GM23338 (cell line): ENCODE data around the gene TPSAB1. TPM values are rescaled to one million over a fixed set of nuclear protein-coding genes. Genes with fewer than 3 reads are reported as not detected.

ENCODE experiments used
- ATAC-seq: fragments of 200-7000 bp; cut with Tn5 transposase; 3 replicates; pipeline ENCODE4 v1.9.1; 2020
- DNase-seq: peaks from one replicate; pipeline ENCODE4 v3.0.0-alpha.2; 2015; ENCODE audit warnings: low spot score
- H2AFZ ChIP-seq: fragments of 200-600 bp; sonication (generic); 2 replicates; pipeline ENCODE4 v1.8.0; 2016; ENCODE audit warnings: antibody characterized with exemption, mild to moderate bottlenecking, moderate library complexity
- H3F3A ChIP-seq: fragments of 200-600 bp; sonication (generic); replicated peaks from 2 replicates; pipeline ENCODE4 v1.8.0; 2017; ENCODE audit warnings: antibody characterized with exemption, mixed run types, low read depth
- H3K27ac ChIP-seq: fragments of 200-600 bp; sonication (generic); 2 replicates; pipeline ENCODE4 v1.6.1; 2016; ENCODE audit warnings: low read depth
- H3K27me3 ChIP-seq: fragments of 200-600 bp; sonication (generic); 2 replicates; pipeline ENCODE4 v1.8.0; 2016; ENCODE audit warnings: mild to moderate bottlenecking, mixed run types, moderate library complexity; ENCODE audit not compliant: insufficient read depth
- H3K36me3 ChIP-seq: fragments of 200-600 bp; sonication (generic); 2 replicates; pipeline ENCODE4 v1.8.0; 2016; ENCODE audit warnings: mild to moderate bottlenecking; ENCODE audit not compliant: insufficient read depth
- H3K4me1 ChIP-seq: fragments of 200-600 bp; sonication (generic); 2 replicates; pipeline ENCODE4 v1.8.0; 2016; ENCODE audit warnings: mild to moderate bottlenecking, moderate library complexity; ENCODE audit not compliant: insufficient read depth
- H3K4me2 ChIP-seq: fragments of 200-600 bp; sonication (generic); 2 replicates; pipeline ENCODE4 v1.7.1; 2017; ENCODE audit warnings: mixed run types
- H3K4me3 ChIP-seq: fragments of 200-600 bp; sonication (generic); 2 replicates; pipeline ENCODE4 v1.6.1; 2016; ENCODE audit warnings: mixed run types
- H3K79me2 ChIP-seq: fragments of 200-600 bp; sonication (generic); replicated peaks from 2 replicates; pipeline ENCODE4 v1.8.0; 2017; ENCODE audit warnings: mild to moderate bottlenecking; ENCODE audit not compliant: insufficient read depth
- H3K9me2 ChIP-seq: fragments of 200-600 bp; sonication (generic); 2 replicates; pipeline ENCODE4 v1.8.0; 2017; ENCODE audit not compliant: insufficient read depth
- H4K20me1 ChIP-seq: fragments of 200-600 bp; sonication (generic); replicated peaks from 2 replicates; pipeline ENCODE4 v1.8.0; 2017; ENCODE audit warnings: mild to moderate bottlenecking; ENCODE audit not compliant: insufficient read depth
- H3K27ac Mint-ChIP-seq: 2 replicates; pipeline ENCODE4 v1.8.0; 2020; ENCODE audit warnings: inconsistent platforms, mild to moderate bottlenecking, moderate library complexity, mixed read lengths
- H3K27me3 Mint-ChIP-seq: 3 replicates; pipeline ENCODE4 v1.8.0; 2022; ENCODE audit warnings: low read depth, mild to moderate bottlenecking, moderate library complexity, mixed read lengths, inconsistent platforms; ENCODE audit not compliant: insufficient read depth, poor library complexity
- H3K36me3 Mint-ChIP-seq: 3 replicates; pipeline ENCODE4 v1.8.0; 2021; ENCODE audit warnings: low read depth, mild to moderate bottlenecking, inconsistent platforms, moderate library complexity, mixed read lengths
- H3K4me1 Mint-ChIP-seq: 3 replicates; pipeline ENCODE4 v1.8.0; 2020; ENCODE audit warnings: mild to moderate bottlenecking, inconsistent platforms, mixed read lengths
- H3K4me3 Mint-ChIP-seq: 3 replicates; pipeline ENCODE4 v1.8.0; 2021; ENCODE audit warnings: moderate library complexity, mild to moderate bottlenecking, inconsistent platforms, mixed read lengths
- H3K9me3 Mint-ChIP-seq: 3 replicates; pipeline ENCODE4 v1.8.0; 2020; ENCODE audit warnings: moderate library complexity, mild to moderate bottlenecking, inconsistent platforms, mixed read lengths
- CREB1 ChIP-seq: fragments of 250-450 bp; sonication (Bioruptor Pico); IDR thresholded peaks from 2 replicates; pipeline ENCODE4 v1.5.0; 2020; ENCODE audit warnings: low read depth, mild to moderate bottlenecking, moderate library complexity
- CTCF ChIP-seq, 2 experiments: fragments of 200-600 bp in 1 of 2; sonication (generic) in 1 of 2; conservative IDR thresholded peaks; 2 replicates each; pipeline versions ENCODE4 v1.5.1 to v1.6.1; 2016 to 2017; ENCODE audit warnings: antibody characterized with exemption in 2 of 2, low read depth in 2 of 2, mild to moderate bottlenecking in 2 of 2, moderate library complexity in 1 of 2
- EZH2 ChIP-seq: fragments of 200-600 bp; sonication (generic); IDR thresholded peaks from one replicate; pipeline ENCODE4 v1.8.0; 2017; ENCODE audit warnings: antibody characterized with exemption, mild to moderate bottlenecking, low read depth; ENCODE audit not compliant: unreplicated experiment
- EZH2phosphoT487 ChIP-seq: fragments of 200-600 bp; sonication (generic); IDR thresholded peaks from one replicate; pipeline ENCODE4 v1.8.1; 2018; ENCODE audit warnings: antibody characterized with exemption; ENCODE audit not compliant: unreplicated experiment
- JUNB ChIP-seq: IDR thresholded peaks from one replicate; pipeline ENCODE4 v1.6.1; 2016; ENCODE audit warnings: antibody characterized with exemption; ENCODE audit not compliant: unreplicated experiment
- NANOG ChIP-seq: IDR thresholded peaks from 2 replicates; pipeline ENCODE4 v1.6.1; 2016; ENCODE audit warnings: antibody characterized with exemption, borderline replicate concordance
- POLR2AphosphoS5 ChIP-seq: IDR thresholded peaks from 2 replicates; pipeline ENCODE4 v1.6.1; 2016; ENCODE audit warnings: antibody characterized with exemption, low read depth
- REST ChIP-seq: IDR thresholded peaks from one replicate; pipeline ENCODE4 v1.6.1; 2018; ENCODE audit warnings: antibody characterized with exemption; ENCODE audit not compliant: unreplicated experiment
- STAT1 ChIP-seq: IDR thresholded peaks from one replicate; pipeline ENCODE4 v1.6.1; 2016; ENCODE audit warnings: antibody characterized with exemption; ENCODE audit not compliant: unreplicated experiment
- ZNF114 ChIP-seq: fragments of 250-450 bp; sonication (Bioruptor Pico); IDR thresholded peaks from 2 replicates; pipeline ENCODE4 v1.5.0; 2020; ENCODE audit warnings: mild to moderate bottlenecking, moderate library complexity
- ZNF331 ChIP-seq: fragments of 250-450 bp; sonication (Bioruptor Pico); IDR thresholded peaks from 2 replicates; pipeline ENCODE4 v1.5.0; 2020; ENCODE audit warnings: low read depth, mild to moderate bottlenecking, moderate library complexity
- ZNF462 ChIP-seq: fragments of 250-450 bp; sonication (Bioruptor Pico); IDR thresholded peaks from 2 replicates; pipeline ENCODE4 v1.5.0; 2020; ENCODE audit warnings: mild to moderate bottlenecking, moderate library complexity
- polyA plus RNA-seq: library from polyadenylated mRNA; unstranded; fragments of >200 nt; fragmentation: Nextera tagmentation; extraction: Ambion mirVana; gene quantifications from 2 replicates; pipeline ENCODE4 v1.2.1, GENCODE V29; 2016
- total RNA-seq: library from RNA; depleted of rRNA; stranded (reverse); fragments of >200 nt; shearing (Covaris generic); gene quantifications from 2 replicates; pipeline ENCODE4 v1.2.3, GENCODE V29; 2014
- TF ChIP-seq, protein P1 (sequence below): IDR thresholded peaks from 2 replicates; pipeline ENCODE4 v1.6.1; 2016; ENCODE audit warnings: antibody characterized with exemption

Gene TPSAB1
- total and polyA plus RNA-seq, 2 experiments from 2014 or later: not detected

DNA sequence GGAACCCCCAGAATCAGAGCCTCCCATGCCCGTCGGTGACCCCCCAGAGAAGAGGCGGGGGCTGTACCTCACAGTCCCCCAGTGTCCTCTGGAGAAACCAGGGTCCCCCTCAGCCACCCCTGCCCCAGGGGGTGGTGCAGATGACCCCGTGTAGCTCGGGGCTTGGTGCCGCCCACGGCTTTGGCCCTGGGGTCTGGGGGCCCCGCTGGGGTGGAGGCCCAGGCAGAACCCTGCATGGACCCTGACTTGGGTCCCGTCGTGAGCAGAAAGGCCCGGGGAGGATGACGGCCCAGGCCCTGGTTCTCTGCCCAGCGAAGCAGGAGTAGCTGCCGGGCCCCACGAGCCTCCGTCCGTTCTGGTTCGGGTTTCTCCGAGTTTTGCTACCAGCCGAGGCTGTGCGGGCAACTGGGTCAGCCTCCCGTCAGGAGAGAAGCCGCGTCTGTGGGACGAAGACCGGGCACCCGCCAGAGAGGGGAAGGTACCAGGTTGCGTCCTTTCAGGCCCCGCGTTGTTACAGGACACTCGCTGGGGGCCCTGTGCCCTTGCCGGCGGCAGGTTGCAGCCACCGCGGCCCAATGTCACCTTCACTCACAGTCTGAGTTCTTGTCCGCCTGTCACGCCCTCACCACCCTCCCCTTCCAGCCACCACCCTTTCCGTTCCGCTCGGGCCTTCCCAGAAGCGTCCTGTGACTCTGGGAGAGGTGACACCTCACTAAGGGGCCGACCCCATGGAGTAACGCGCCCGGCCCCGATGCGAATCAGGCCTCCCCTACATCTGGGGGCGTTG is 19.5 kb upstream of the TPSAB1 start:
- H3K36me3 ChIP-seq: no peaks in the 10 kb centered on the region
- H2AFZ ChIP-seq: no peak overlapping the region
- no peaks in the 10 kb centered on the region; the same call in 2 of the 3 replicates for H3K36me3 Mint-ChIP-seq
- no peaks in the 10 kb centered on the region for H3F3A ChIP-seq
- DNase-seq (no peak), ATAC-seq (no peak)
- H3K27ac Mint-ChIP-seq: no peak overlapping the region
- H3K9me2 ChIP-seq: no peaks in the 10 kb centered on the region
- no peaks in the 10 kb centered on the region; the same call in none of the 2 replicates for H4K20me1 ChIP-seq
- H3K27ac ChIP-seq: no peak overlapping the region
- H3K4me1 Mint-ChIP-seq: no peaks in the 10 kb centered on the region
- H3K9me3 Mint-ChIP-seq: no peaks in the 10 kb centered on the region
- H3K4me2 ChIP-seq: no peak overlapping the region
- H3K27me3 Mint-ChIP-seq: peaks cover 20% of the 10 kb centered on the region
- no peaks in the 10 kb centered on the region for H3K79me2 ChIP-seq
- TF ChIP-seq JUNB (no peak), ZNF331 (CRISPR knock-in tag) (no peak), ZNF114 (CRISPR knock-in tag) (no peak), ZNF462 (CRISPR knock-in tag) (no peak), CREB1 (CRISPR knock-in tag) (no peak), NANOG (no peak), POLR2AphosphoS5 (no peak), EZH2phosphoT487 (no peak), CTCF (conservative IDR thresholded peaks at IDR 0.05; ENCODE audit: low read depth in 2 of 2) (no peak), EZH2 (no peak), REST (no peak), STAT1 (no peak)
- TF ChIP-seq, protein P1, sequence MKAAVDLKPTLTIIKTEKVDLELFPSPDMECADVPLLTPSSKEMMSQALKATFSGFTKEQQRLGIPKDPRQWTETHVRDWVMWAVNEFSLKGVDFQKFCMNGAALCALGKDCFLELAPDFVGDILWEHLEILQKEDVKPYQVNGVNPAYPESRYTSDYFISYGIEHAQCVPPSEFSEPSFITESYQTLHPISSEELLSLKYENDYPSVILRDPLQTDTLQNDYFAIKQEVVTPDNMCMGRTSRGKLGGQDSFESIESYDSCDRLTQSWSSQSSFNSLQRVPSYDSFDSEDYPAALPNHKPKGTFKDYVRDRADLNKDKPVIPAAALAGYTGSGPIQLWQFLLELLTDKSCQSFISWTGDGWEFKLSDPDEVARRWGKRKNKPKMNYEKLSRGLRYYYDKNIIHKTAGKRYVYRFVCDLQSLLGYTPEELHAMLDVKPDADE: no peak
- no peaks in the 10 kb centered on the region for H3K27me3 ChIP-seq
- no peak overlapping the region; the same call in 2 of the 3 replicates for H3K4me3 Mint-ChIP-seq
- H3K4me3 ChIP-seq: no peak overlapping the region
- H3K4me1 ChIP-seq: no peaks in the 10 kb centered on the region
